Panc1 (cell line): ENCODE data around the gene RAB7B. TPM values are rescaled to one million over a fixed set of nuclear protein-coding genes. Genes with fewer than 3 reads are reported as not detected.

Experiments
- ATAC-seq: fragments of 200-7000 bp; cut with Tn5 transposase; 2 replicates; pipeline ENCODE4 v1.9.1; 2020; ENCODE audit warnings: mild to moderate bottlenecking, moderate library complexity
- BruUV-seq: library from RNA; stranded (reverse); fragments of 400-500 nt; replicated peaks from 2 replicates; lab custom pipeline; 2021; lab: Mats Ljungman, UMichigan
- CTCF ChIA-PET: fragments of 300-600 bp; sonication (Branson Sonifier 250); formaldehyde crosslinking; loops from one replicate; lab custom pipeline; 2022; ENCODE audit warnings: antibody characterized with exemption; lab: Charles Lee
- POLR2A ChIA-PET: fragments of 300-600 bp; sonication (Branson Sonifier 250); formaldehyde crosslinking; loops from one replicate; lab custom pipeline; 2022; ENCODE audit warnings: antibody characterized with exemption; lab: Charles Lee
- DNase-seq: peaks from one replicate; pipeline ENCODE4 v3.0.0-alpha.2; 2010; ENCODE audit warnings: low read depth, low spot score
- H3K27ac ChIP-seq: 2 replicates; pipeline ENCODE4 v1.5.1; 2011; ENCODE audit warnings: mild to moderate bottlenecking, low read length, inconsistent platforms
- H3K27me3 ChIP-seq: fragments of 200-500 bp; sonication (Bioruptor generic); 2 replicates; pipeline ENCODE4 v1.6.0; 2014; ENCODE audit warnings: low read length, inconsistent platforms; ENCODE audit not compliant: control insufficient read depth, insufficient read depth
- H3K36me3 ChIP-seq: fragments of 200-500 bp; sonication (Bioruptor generic); 2 replicates; pipeline ENCODE4 v1.5.1; 2014; ENCODE audit warnings: inconsistent platforms, mild to moderate bottlenecking, low read length, moderate library complexity; ENCODE audit not compliant: control insufficient read depth, insufficient read depth
- H3K4me1 ChIP-seq: 2 replicates; pipeline ENCODE4 v1.5.1; 2011; ENCODE audit warnings: inconsistent platforms, mild to moderate bottlenecking, low read length, moderate library complexity; ENCODE audit not compliant: control insufficient read depth, insufficient read depth
- H3K4me3 ChIP-seq, 2 experiments: 2 replicates each; pipeline ENCODE4 v1.5.1; 2011 to 2012; ENCODE audit warnings: low read depth in 2 of 2, low read length in 2 of 2, mild to moderate bottlenecking in 2 of 2, inconsistent platforms in 1 of 2, moderate library complexity in 1 of 2
- H3K9me3 ChIP-seq: fragments of 200-500 bp; sonication (Bioruptor generic); 2 replicates; pipeline ENCODE4 v1.5.1; 2014; ENCODE audit warnings: low read depth, mild to moderate bottlenecking, inconsistent platforms, low read length, moderate library complexity; ENCODE audit not compliant: control insufficient read depth, insufficient read depth
- CTCF ChIP-seq: fragments of 450-650 bp; IDR thresholded peaks from 2 replicates; pipeline ENCODE4 v1.5.1; 2017; ENCODE audit warnings: mild to moderate bottlenecking
- POLR2AphosphoS5 ChIP-seq: IDR thresholded peaks from 2 replicates; pipeline ENCODE4 v1.6.1; 2012; ENCODE audit warnings: mild to moderate bottlenecking, low read depth, low read length, moderate library complexity
- SIN3A ChIP-seq: IDR thresholded peaks from 2 replicates; pipeline ENCODE4 v1.6.1; 2012; ENCODE audit warnings: low read depth, mild to moderate bottlenecking, low read length, moderate library complexity, borderline replicate concordance; ENCODE audit not compliant: insufficient read depth
- TCF7L2 ChIP-seq: IDR thresholded peaks from 2 replicates; pipeline ENCODE4 v1.6.1; 2011; ENCODE audit warnings: mild to moderate bottlenecking, low read depth, low read length, inconsistent platforms
- in situ Hi-C: cut with HindIII; loops from 2 replicates; pipeline ENCODE4 v1.10.0; 2016; ENCODE audit warnings: low sequenced_read_pairs, low pct_unique_long_range_greater_than_20kb
- intact Hi-C: fragments of 100-400 bp; cut with micrococcal nuclease; formaldehyde crosslinking; loops from one replicate; pipeline ENCODE4 v1.10.0; 2022; ENCODE audit not compliant: unreplicated experiment
- total RNA-seq: library from RNA; stranded (reverse); gene quantifications from one replicate; pipeline ENCODE4 v1.2.1, GENCODE V29; 2021; ENCODE audit not compliant: unreplicated experiment
- TF ChIP-seq, protein P1 (sequence below), 2 experiments: IDR thresholded peaks; 2 replicates each; pipeline ENCODE4 v1.6.1; 2011 to 2012; ENCODE audit warnings: low read depth in 2 of 2, control low read depth in 1 of 2, low read length in 1 of 2, mild to moderate bottlenecking in 1 of 2, moderate library complexity in 1 of 2; ENCODE audit not compliant: insufficient read depth in 1 of 2

RAB7B gene
- total RNA-seq, 1 experiment from 2014 or later: 0.05 TPM

- ChIA-PET CTCF (interaction anchor here (2.1 kb wide), 1 partner anchor 25 kb away, joined by 10 read pairs; no protein-coding TSS in a partner anchor), POLR2A (no interaction called here)
- ATAC-seq (no peak), DNase-seq (no peak)
- intact Hi-C loops: no loop called here
- BruUV-seq: no TSS peak
- Histone ChIP-seq H3K4me3 (no peak overlapping the region), H3K9me3 (no peaks in the 10 kb centered on the region), H3K27me3 (peaks cover 9% of the 10 kb centered on the region), H3K36me3 (no peaks in the 10 kb centered on the region), H3K27ac (no peak overlapping the region), H3K4me1 (no peaks in the 10 kb centered on the region)
- in situ Hi-C loops: no loop called here
- TF ChIP-seq TCF7L2 (no peak), SIN3A (no peak), POLR2AphosphoS5 (no peak), CTCF (no peak)
- TF ChIP-seq, protein P1, sequence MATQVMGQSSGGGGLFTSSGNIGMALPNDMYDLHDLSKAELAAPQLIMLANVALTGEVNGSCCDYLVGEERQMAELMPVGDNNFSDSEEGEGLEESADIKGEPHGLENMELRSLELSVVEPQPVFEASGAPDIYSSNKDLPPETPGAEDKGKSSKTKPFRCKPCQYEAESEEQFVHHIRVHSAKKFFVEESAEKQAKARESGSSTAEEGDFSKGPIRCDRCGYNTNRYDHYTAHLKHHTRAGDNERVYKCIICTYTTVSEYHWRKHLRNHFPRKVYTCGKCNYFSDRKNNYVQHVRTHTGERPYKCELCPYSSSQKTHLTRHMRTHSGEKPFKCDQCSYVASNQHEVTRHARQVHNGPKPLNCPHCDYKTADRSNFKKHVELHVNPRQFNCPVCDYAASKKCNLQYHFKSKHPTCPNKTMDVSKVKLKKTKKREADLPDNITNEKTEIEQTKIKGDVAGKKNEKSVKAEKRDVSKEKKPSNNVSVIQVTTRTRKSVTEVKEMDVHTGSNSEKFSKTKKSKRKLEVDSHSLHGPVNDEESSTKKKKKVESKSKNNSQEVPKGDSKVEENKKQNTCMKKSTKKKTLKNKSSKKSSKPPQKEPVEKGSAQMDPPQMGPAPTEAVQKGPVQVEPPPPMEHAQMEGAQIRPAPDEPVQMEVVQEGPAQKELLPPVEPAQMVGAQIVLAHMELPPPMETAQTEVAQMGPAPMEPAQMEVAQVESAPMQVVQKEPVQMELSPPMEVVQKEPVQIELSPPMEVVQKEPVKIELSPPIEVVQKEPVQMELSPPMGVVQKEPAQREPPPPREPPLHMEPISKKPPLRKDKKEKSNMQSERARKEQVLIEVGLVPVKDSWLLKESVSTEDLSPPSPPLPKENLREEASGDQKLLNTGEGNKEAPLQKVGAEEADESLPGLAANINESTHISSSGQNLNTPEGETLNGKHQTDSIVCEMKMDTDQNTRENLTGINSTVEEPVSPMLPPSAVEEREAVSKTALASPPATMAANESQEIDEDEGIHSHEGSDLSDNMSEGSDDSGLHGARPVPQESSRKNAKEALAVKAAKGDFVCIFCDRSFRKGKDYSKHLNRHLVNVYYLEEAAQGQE (IDR thresholded peaks at IDR 0.05; ENCODE audit: insufficient read depth in 1 of 2, low read depth in 2 of 2, low read length in 1 of 2): no peak
Measured at GRCh38 chr1:205951746-205952145, 51.4 kb downstream of the RAB7B start.

- ChIA-PET CTCF (interaction anchor here (2.1 kb wide), 1 partner anchor 26 kb away, joined by 10 read pairs; no protein-coding TSS in a partner anchor), POLR2A (no interaction called here)
- Histone ChIP-seq H3K36me3 (no peaks in the 10 kb centered on the region), H3K27me3 (peaks cover 9% of the 10 kb centered on the region), H3K4me3 (no peak overlapping the region), H3K9me3 (no peaks in the 10 kb centered on the region), H3K4me1 (no peaks in the 10 kb centered on the region), H3K27ac (no peak overlapping the region)
- intact Hi-C loops (no loop called here), in situ Hi-C loops (no loop called here)
- DNase-seq: no peak
- BruUV-seq: no TSS peak
- TF ChIP-seq SIN3A: no peak
- TF ChIP-seq, protein P1 (IDR thresholded peaks at IDR 0.05; ENCODE audit: insufficient read depth in 1 of 2, low read depth in 2 of 2, low read length in 1 of 2): no peak
- no peak for TF ChIP-seq TCF7L2
- no peak for TF ChIP-seq POLR2AphosphoS5
- no peak for TF ChIP-seq CTCF
- ATAC-seq: no peak
Measured at GRCh38 chr1:205950826-205951549, 52.2 kb downstream of the RAB7B start.
